Left ventricle myocardium inferior (tissue), 1 donor: ENCODE data around the gene SLIT1. TPM values are rescaled to one million over a fixed set of nuclear protein-coding genes. Genes with fewer than 3 reads are reported as not detected.

Experiments used
- DNase-seq: peaks from one replicate; pipeline ENCODE4 v3.0.0-alpha.2; 2020
- H3K27ac ChIP-seq: fragments of 200-600 bp; replicated peaks from 2 replicates; pipeline ENCODE4 v1.8.0; 2021
- H3K27me3 ChIP-seq: fragments of 200-600 bp; 2 replicates; pipeline ENCODE4 v1.8.0; 2021; ENCODE audit warnings: low read depth
- H3K36me3 ChIP-seq: fragments of 200-600 bp; 2 replicates; pipeline ENCODE4 v1.8.0; 2021
- H3K4me1 ChIP-seq: fragments of 200-600 bp; 2 replicates; pipeline ENCODE4 v1.8.0; 2021
- H3K4me3 ChIP-seq: fragments of 200-600 bp; 2 replicates; pipeline ENCODE4 v1.8.0; 2021; ENCODE audit warnings: mild to moderate bottlenecking, moderate library complexity
- H3K9me3 ChIP-seq: fragments of 200-600 bp; replicated peaks from 2 replicates; pipeline ENCODE4 v1.8.0; 2021
- CTCF ChIP-seq: fragments of 200-600 bp; IDR thresholded peaks from 2 replicates; pipeline ENCODE4 v1.8.0; 2021; ENCODE audit warnings: antibody characterized with exemption, mild to moderate bottlenecking, borderline replicate concordance
- intact Hi-C: fragments of 100-400 bp; cut with micrococcal nuclease; formaldehyde crosslinking; loops from one replicate; pipeline ENCODE4 v1.11.0; 2022
- total RNA-seq: library from RNA; stranded (reverse); fragmentation: NEBNext Ultra II Directional; extraction: Animal tissue kit (Norgen Biotek cat#: 25700); gene quantifications from one replicate; pipeline ENCODE4 v1.2.1, GENCODE V29; 2021
- donor health status: DM: no; HTN: yes; CAD: no; lungs with severe emphysema.

The SLIT1 gene
- total RNA-seq, 1 donor from 2014 or later = 0.08 TPM

GRCh38 chr10:97168645-97169044, 17.1 kb downstream of the SLIT1 start:
- no peak overlapping the region for H3K4me3 ChIP-seq
- no peak for DNase-seq
- intact Hi-C loops = no loop called here
- no peak for TF ChIP-seq CTCF
- no peaks in the 10 kb centered on the region for H3K9me3 ChIP-seq
- H3K4me1 ChIP-seq = no peaks in the 10 kb centered on the region
- no peaks in the 10 kb centered on the region for H3K36me3 ChIP-seq
- H3K27me3 ChIP-seq = peaks cover 30% of the 10 kb centered on the region
- no peak overlapping the region for H3K27ac ChIP-seq

- H3K27me3 ChIP-seq = peaks cover 28% of the 10 kb centered on the region
- no peaks in the 10 kb centered on the region for H3K36me3 ChIP-seq
- TF ChIP-seq CTCF = no peak
- intact Hi-C loops = no loop called here
- no peaks in the 10 kb centered on the region for H3K9me3 ChIP-seq
- DNase-seq = no peak
- no peaks in the 10 kb centered on the region for H3K4me1 ChIP-seq
- H3K27ac ChIP-seq = no peak overlapping the region
- no peak overlapping the region for H3K4me3 ChIP-seq
Measured at GRCh38 chr10:97165499-97165898, 20.3 kb downstream of the SLIT1 start.

GRCh38 chr10:97163781-97164501, 21.8 kb downstream of the SLIT1 start:
- no peak for TF ChIP-seq CTCF
- H3K4me1 ChIP-seq = no peaks in the 10 kb centered on the region
- no peak overlapping the region for H3K27ac ChIP-seq
- H3K36me3 ChIP-seq = no peaks in the 10 kb centered on the region
- intact Hi-C loops = no loop called here
- DNase-seq = no peak
- H3K27me3 ChIP-seq = peaks cover 18% of the 10 kb centered on the region
- no peaks in the 10 kb centered on the region for H3K9me3 ChIP-seq
- H3K4me3 ChIP-seq = no peak overlapping the region

GRCh38 chr10:97163181-97163580, 22.6 kb downstream of the SLIT1 start:
- Histone ChIP-seq H3K27me3 (peaks cover 18% of the 10 kb centered on the region), H3K4me1 (no peaks in the 10 kb centered on the region), H3K27ac (no peak overlapping the region), H3K36me3 (no peaks in the 10 kb centered on the region), H3K4me3 (no peak overlapping the region), H3K9me3 (no peaks in the 10 kb centered on the region)
- intact Hi-C loops = no loop called here
- no peak for TF ChIP-seq CTCF
- DNase-seq = no peak

GRCh38 chr10:97159646-97160305, 26.0 kb downstream of the SLIT1 start:
- no peaks in the 10 kb centered on the region for H3K36me3 ChIP-seq
- no peak overlapping the region for H3K27ac ChIP-seq
- intact Hi-C loops = no loop called here
- no peak for TF ChIP-seq CTCF
- no peak overlapping the region for H3K4me3 ChIP-seq
- H3K9me3 ChIP-seq = no peaks in the 10 kb centered on the region
- peaks cover 15% of the 10 kb centered on the region for H3K27me3 ChIP-seq
- DNase-seq = no peak
- H3K4me1 ChIP-seq = no peaks in the 10 kb centered on the region
